ENCODE measurements around the gene IGF1R. TPM values are rescaled to one million over a fixed set of nuclear protein-coding genes. Genes with fewer than 3 reads are reported as not detected.
"Not testable (repeated sequence)": the region's sequence is repeated elsewhere in the genome, so short reads cannot be mapped to it uniquely, and the experiment has no call there.

Gene IGF1R
- polyA plus RNA-seq, 1 experiment, result 36.2 TPM

DNA sequence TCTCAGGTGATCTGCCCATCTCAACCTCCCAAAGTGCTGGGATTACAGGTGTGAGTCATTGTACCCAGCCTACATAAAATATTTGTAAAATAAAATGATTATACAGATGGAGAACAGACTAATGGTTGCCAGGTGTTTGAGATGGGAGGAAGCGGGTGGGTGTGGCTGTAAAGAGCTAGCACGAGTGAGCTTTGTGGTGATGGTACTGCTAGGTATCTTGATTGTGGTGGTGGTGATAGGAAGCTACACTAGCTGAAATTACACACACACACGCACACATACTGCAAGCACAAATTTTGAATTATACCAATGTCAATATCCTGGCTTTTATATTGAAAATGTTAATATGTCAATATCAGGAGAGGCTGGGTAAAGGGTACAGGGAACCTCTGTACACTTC, 353.9 kb downstream of the IGF1R start:
- Histone ChIP-seq H3K36me3 (ENCODE audit: control insufficient read depth, insufficient read depth, low read length) (no peaks in the 10 kb centered on the region), H3K27me3 (ENCODE audit: control insufficient read depth, insufficient read depth, low read length) (0 out of 2 replicates have a peak, but pooled peaks cover 5% of the 10 kb centered on the region), H3K4me3 (ENCODE audit: low read depth, low read length) (no peak overlapping the region)
- CTCF ChIA-PET, result interaction anchor here (0.9 kb wide), 1 partner anchor 47 kb away, joined by 3 read pairs; no protein-coding TSS in a partner anchor
- no peak for DNase-seq (ENCODE audit: low read depth)
- no peak for TF ChIP-seq CTCF (IDR thresholded peaks at IDR 0.05; ENCODE audit: insufficient read depth, low read depth, low read length)
- POLR2A ChIA-PET, result no interaction called here

- CTCF ChIA-PET; POLR2A ChIA-PET; H3K36me3 ChIP-seq (ENCODE audit: control insufficient read depth, insufficient read depth, low read length); H3K27me3 ChIP-seq (ENCODE audit: control insufficient read depth, insufficient read depth, low read length); H3K4me3 ChIP-seq (ENCODE audit: low read depth, low read length); DNase-seq (ENCODE audit: low read depth): not testable (repeated sequence)
Observed at GRCh38 chr15:99003317-99003716, 355.0 kb downstream of the IGF1R start.

DNA sequence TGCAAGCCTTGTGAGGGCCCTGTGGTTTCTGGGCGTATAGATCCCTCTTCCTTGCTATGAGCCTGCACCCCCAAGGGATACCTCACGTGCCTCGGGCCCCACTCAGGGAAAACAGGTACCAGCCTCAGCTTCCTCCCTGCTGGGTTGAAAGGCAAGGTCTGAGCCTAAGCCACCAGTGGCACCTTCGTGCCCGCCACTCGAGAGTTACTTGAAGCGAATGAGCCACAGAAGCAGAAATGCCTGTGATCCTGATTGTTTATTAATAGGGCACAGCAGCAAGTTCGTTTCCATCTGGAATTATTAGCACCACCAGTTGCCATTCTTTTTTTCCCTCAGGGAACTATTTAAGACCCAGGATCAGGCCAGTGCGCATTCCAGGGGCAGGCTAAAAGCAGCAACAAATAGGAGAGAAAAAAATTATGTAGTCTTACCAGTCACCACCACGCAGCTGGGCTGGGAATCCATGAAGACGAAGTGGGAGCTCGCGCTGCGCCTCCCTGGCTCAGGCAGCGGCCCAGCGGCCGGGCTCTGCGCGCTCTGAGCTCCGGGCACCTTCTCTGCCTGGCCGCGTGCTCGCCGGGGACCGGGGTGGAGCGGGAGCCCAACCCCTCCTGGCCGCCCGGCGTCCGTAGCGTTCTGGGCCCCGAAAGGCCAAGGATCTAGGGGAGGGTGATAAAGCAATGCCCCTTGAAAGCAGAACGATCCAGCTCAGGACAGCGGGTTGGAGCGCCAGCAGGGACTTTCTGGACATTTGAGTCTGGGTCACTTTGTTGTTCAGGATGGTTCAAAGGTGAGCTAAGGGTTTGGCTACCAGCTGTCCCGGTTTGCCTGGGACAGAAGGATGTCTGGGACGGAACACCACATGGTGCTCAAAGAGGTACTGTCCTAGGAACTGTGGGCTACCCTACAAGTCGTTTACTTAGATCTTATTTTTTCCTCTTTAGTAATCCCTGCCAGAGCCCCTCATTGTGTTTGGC, 356.9 kb downstream of the IGF1R start:
- H3K27me3 ChIP-seq (ENCODE audit: control insufficient read depth, insufficient read depth, low read length); DNase-seq (ENCODE audit: low read depth); H3K4me3 ChIP-seq (ENCODE audit: low read depth, low read length); H3K36me3 ChIP-seq (ENCODE audit: control insufficient read depth, insufficient read depth, low read length); POLR2A ChIA-PET; CTCF ChIA-PET: not testable (repeated sequence)

DNA sequence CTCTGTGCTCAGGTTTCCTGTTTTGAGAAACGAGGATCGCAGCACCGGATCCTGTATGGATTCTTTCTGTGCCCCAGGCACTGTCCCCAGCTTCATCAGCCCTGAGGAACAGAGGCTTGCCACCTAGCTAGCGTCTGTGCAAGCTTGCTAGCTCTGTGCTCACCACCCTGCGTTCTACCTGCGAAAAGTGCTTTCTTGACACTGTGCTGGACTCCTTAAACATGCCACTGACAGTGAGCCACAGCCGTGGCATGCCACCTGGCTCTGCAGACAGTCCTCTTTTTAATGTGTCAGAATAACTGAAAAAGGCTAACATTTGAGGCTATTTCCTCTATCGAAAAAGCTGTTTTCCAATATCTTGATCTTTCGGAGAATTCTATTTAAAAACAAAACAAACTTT, 357.8 kb downstream of the IGF1R start:
- ChIA-PET POLR2A (no interaction called here), CTCF (interaction anchor here (0.6 to 1.3 kb wide), 2 partner anchors 21 to 207 kb away, joined by 3 to 5 read pairs; no protein-coding TSS in a partner anchor)
- TF ChIP-seq CTCF (IDR thresholded peaks at IDR 0.05; ENCODE audit: insufficient read depth, low read depth, low read length), result no peak
- no peaks in the 10 kb centered on the region for H3K27me3 ChIP-seq (ENCODE audit: control insufficient read depth, insufficient read depth, low read length)
- no peaks in the 10 kb centered on the region for H3K36me3 ChIP-seq (ENCODE audit: control insufficient read depth, insufficient read depth, low read length)
- no peak overlapping the region for H3K4me3 ChIP-seq (ENCODE audit: low read depth, low read length)
- no peak for DNase-seq (ENCODE audit: low read depth)

DNA sequence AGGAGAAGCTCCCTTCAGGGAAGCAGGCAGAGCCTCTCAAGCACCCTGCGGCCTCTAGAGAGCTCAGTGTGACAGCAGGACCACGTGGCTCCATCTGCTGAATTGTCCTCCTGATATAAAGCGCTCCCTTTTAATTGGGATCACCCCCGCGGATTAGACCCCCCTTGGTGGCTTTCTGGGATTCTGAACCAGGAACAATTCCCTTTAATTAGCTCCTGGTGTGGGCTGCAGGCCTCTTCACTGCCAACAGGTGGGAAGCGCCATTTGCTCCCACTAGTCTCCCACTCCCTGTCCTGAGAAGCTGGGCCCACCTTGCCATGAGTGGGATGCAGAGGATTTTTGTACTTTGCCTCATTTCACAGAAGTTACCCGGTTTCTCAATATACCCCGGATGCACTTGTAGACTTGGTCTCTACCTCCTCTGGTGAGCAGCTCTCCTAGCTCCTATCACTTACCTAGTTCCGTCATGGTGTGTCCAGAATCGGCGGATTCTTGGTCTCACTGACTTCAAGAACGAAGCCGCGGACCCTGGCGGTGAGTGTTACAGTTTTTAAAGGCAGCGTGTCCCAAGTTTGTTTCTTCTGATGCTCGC, 358.7 kb downstream of the IGF1R start:
- DNase-seq (ENCODE audit: low read depth), result no peak
- H3K4me3 ChIP-seq (ENCODE audit: low read depth, low read length), result no peak overlapping the region
- ChIA-PET POLR2A (no interaction called here), CTCF (interaction anchor here (0.6 to 1.3 kb wide), 3 partner anchors 10 to 206 kb away, joined by 3 to 5 read pairs (median 4); no protein-coding TSS in a partner anchor)
- no peak for TF ChIP-seq CTCF (IDR thresholded peaks at IDR 0.05; ENCODE audit: insufficient read depth, low read depth, low read length)
- H3K36me3 ChIP-seq (ENCODE audit: control insufficient read depth, insufficient read depth, low read length), result no peaks in the 10 kb centered on the region
- H3K27me3 ChIP-seq (ENCODE audit: control insufficient read depth, insufficient read depth, low read length), result no peaks in the 10 kb centered on the region

- ChIA-PET POLR2A (no interaction called here), CTCF (no interaction called here)
- H3K4me3 ChIP-seq (ENCODE audit: low read depth, low read length), result no peak overlapping the region
- H3K36me3 ChIP-seq (ENCODE audit: control insufficient read depth, insufficient read depth, low read length), result no peaks in the 10 kb centered on the region
- peak; percentile 16 for DNase-seq (ENCODE audit: low read depth)
- no peak for TF ChIP-seq CTCF (IDR thresholded peaks at IDR 0.05; ENCODE audit: insufficient read depth, low read depth, low read length)
- no peaks in the 10 kb centered on the region for H3K27me3 ChIP-seq (ENCODE audit: control insufficient read depth, insufficient read depth, low read length)
Observed at GRCh38 chr15:99009741-99010330, 361.5 kb downstream of the IGF1R start.
